Measurements from ENCODE around the gene ITGA5. TPM values are rescaled to one million over a fixed set of nuclear protein-coding genes. Genes with fewer than 3 reads are reported as not detected.

ITGA5 gene
- 319 and 321 TPM in 2 replicates for total RNA-seq

DNA sequence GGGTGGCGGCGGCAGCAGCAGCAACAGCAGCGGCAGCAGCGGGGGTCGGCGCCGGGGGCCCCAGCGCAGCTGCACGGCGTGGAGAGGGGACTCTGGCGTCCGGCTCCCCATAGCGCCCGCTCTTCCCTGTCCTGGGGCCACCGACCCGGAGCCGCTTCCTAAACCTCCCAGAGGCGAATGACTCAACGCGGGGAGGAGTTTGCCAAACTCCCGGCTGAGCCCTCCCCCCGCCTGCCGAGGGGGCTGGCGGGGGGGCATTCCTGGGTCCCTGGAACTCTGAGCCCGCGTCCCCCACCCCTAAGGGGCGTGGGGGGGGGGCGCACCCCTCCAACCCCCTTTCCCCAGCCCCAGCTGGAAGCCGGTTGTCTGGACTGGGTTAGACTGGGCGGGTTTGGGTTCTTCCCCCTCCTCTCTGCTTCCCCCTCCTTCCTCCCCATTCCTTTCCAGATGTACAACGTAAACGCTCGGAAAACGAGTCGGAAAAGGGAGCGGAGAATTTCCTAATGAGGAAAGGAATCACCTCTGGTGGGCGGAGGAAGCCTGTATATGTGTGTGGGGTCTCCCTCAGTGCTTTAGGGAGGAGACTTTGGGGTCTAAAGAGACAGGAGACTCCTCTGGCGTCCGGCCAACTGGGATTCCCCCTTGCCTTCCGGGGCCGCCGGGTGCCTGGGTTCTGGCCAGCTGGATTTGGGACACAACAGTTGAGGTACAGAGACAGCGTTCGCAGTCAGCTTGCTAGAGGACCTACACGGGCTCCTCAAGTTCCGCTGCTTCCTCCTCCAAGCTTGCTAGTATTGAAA, at the start of gene ITGA5:
ITGA5 (minus strand) TSS at position 179 of the 800 bp plus-strand sequence; CDS start at position 111, 68 bp downstream.

DNA sequence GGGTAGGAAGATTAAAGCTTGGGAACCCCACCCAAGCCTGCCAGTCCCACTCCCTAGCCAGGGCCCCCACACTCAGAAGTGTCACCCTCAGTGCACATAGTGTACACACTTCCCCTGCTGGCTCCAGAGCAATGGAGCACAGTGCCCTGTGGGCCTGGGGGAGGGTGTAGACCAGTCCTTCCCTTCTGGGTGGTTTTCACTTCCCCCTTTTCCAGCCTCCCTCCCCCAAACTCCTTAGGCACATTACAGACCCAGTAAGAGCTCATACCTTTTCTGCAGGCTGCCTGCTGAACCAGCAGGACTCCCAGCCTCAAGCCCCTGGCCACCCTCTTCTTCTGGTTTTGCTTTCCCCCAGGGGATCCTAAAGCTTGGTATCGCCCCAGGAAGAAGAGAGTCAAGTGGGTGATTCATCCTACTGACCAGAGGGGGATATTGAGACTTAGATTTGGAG, 34.5 kb downstream of the ITGA5 start, which contains the start of gene ZNF385A:
ZNF385A (minus strand) TSS at position 143 of the 451 bp plus-strand sequence. CDS start 219 bp downstream, outside the sequence.

DNA sequence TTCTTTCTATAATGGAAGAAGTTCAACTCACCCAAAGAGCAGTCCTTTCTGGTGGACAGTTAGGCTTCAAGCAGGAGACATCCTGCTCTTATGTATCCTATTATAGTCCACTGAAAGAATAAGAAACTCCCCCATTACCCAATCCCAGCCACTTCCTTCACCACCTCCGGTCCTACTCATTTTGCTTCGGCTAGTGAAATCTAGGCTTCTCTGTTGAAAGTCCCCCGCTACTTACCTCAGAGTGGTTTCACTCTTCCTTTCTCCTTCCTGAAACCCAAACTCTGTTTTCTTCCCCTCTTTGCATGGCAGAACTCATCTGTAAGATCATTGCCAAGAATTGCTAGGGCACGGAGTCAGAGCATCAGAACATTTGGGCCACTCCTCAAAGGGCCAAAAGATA, 54.7 kb downstream of the ITGA5 start, which contains the start of gene GPR84:
GPR84 (minus strand) TSS at position 74 of the 400 bp plus-strand sequence. CDS start 635 bp downstream, outside the sequence.

Other genes with a start within 250 kb of the ITGA5 start
- gene SMUG1, start 230.3 kb downstream of the ITGA5 start, total RNA-seq: 30.6 and 38.0 TPM in 2 replicates
- gene CBX5, start 139.1 kb downstream of the ITGA5 start, total RNA-seq: 27.1 and 53.8 TPM in 2 replicates
- gene HNRNPA1, start 138.5 kb downstream of the ITGA5 start, total RNA-seq: 412 and 444 TPM in 2 replicates
- 0.15 and 1.2 TPM in 2 replicates for gene NFE2, start 118.3 kb downstream of the ITGA5 start, total RNA-seq
- 139 and 170 TPM in 2 replicates for gene COPZ1, start 94.1 kb downstream of the ITGA5 start, total RNA-seq
- not detected in 2 replicates for gene GPR84, start 54.8 kb downstream of the ITGA5 start, total RNA-seq
- gene ZNF385A, start 34.5 kb downstream of the ITGA5 start, total RNA-seq: 2.9 and 11.7 TPM in 2 replicates
- gene GTSF1, start 54.3 kb upstream of the ITGA5 start, total RNA-seq: 0.50 TPM in 1 of 2 replicates, not detected in the other
- gene NCKAP1L, start 78.5 kb upstream of the ITGA5 start, total RNA-seq: not detected in 2 replicates
- 0.15 TPM in 1 of 2 replicates, not detected in the other for gene PDE1B, start 130.3 kb upstream of the ITGA5 start, total RNA-seq
- not detected in 2 replicates for gene PPP1R1A, start 169.4 kb upstream of the ITGA5 start, total RNA-seq
- not detected in 2 replicates for gene LACRT, start 215.6 kb upstream of the ITGA5 start, total RNA-seq
- not detected in 2 replicates for gene DCD, start 229.1 kb upstream of the ITGA5 start, total RNA-seq

Data from smooth muscle cell of trachea (primary cell).